HT-29 (cell line): ENCODE results near the gene CTDSPL. TPM values are rescaled to one million over a fixed set of nuclear protein-coding genes. Genes with fewer than 3 reads are reported as not detected.

Source experiments
- small RNA-seq: library from RNA; depleted of rRNA; stranded (forward); fragments of <200 nt; gene quantifications from one replicate; pipeline ENCODE3, GENCODE V24; 2014
- total RNA-seq: library from RNA; depleted of rRNA; stranded (reverse); fragments of >200 nt; shearing (Covaris generic); gene quantifications from 2 replicates; pipeline ENCODE4 v1.2.3, GENCODE V29; 2014; rRNA removed

Gene CTDSPL
- total RNA-seq, 1 experiment from 2014 or later = 34.6 TPM

Small RNA genes lying within 50 kb of the gene (small RNA-seq; reads per million reads assigned to genes)
- gene MIR26A1 (not detected), gene RF00019 (not detected)

Other genes with a start within 250 kb of the CTDSPL start
- gene VILL, start 128.9 kb downstream of the CTDSPL start, total RNA-seq = 2.2 and 2.4 TPM in 2 replicates
- 7.6 and 9.6 TPM in 2 replicates for gene PLCD1, start 167.8 kb downstream of the CTDSPL start, total RNA-seq
- 0.58 and 0.94 TPM in 2 replicates for gene DLEC1, start 177.3 kb downstream of the CTDSPL start, total RNA-seq